Measurements from ENCODE around the gene TUFM.

The TUFM gene

GRCh38 chr16:28876019-28876659 is 30.0 kb upstream of the TUFM start:
- H4K8ac ChIP-seq (ENCODE audit: low read depth, low read length) = no peak overlapping the region
- no peak overlapping the region for H3K18ac ChIP-seq (ENCODE audit: low read length)
- no peak overlapping the region for H2BK12ac ChIP-seq (ENCODE audit: low read length)
- peak overlapping the region; percentile 65 for H3K23ac ChIP-seq (ENCODE audit: low read depth, low read length, poor library complexity)
- H3K27ac ChIP-seq (replicated peaks; ENCODE audit: low read length) = no peak overlapping the region
- H3K79me1 ChIP-seq (ENCODE audit: low read depth, low read length) = peaks cover 10% of the 10 kb centered on the region
- no peak overlapping the region for H3K9ac ChIP-seq (ENCODE audit: low read depth, low read length, poor library complexity)
- H2BK15ac ChIP-seq (ENCODE audit: low read length) = peak overlapping the region; percentile 37
- H2BK120ac ChIP-seq (ENCODE audit: low read depth, low read length) = no peak overlapping the region
- H3K27me3 ChIP-seq (ENCODE audit: control insufficient read depth in 3 of 3, insufficient read depth in 3 of 3, low read depth in 1 of 3, low read length in 3 of 3) = peaks cover 0 to 4% (median 0%) of the 10 kb centered on the region in 3 experiments
- H2AK5ac ChIP-seq (ENCODE audit: low read depth, low read length) = no peak overlapping the region
- H3K9me3 ChIP-seq (replicated peaks in 1 of 2; ENCODE audit: control insufficient read depth in 2 of 2, insufficient read depth in 1 of 2, low read depth in 1 of 2, low read length in 2 of 2) = no peaks in the 10 kb centered on the region
- H3K4me1 ChIP-seq (ENCODE audit: control insufficient read depth in 2 of 2, insufficient read depth in 1 of 2, low read depth in 1 of 2, low read length in 2 of 2) = peaks cover 18 to 42% of the 10 kb centered on the region in 2 donors
- no peak overlapping the region for H2AFZ ChIP-seq (ENCODE audit: low read length)
- no peak overlapping the region for H3K4ac ChIP-seq (ENCODE audit: low read length)
- no peak for DNase-seq (ENCODE audit: low spot score)
- WGBS, 2 donors (ENCODE audit: extremely low coverage in 2 of 2, insufficient read length in 2 of 2, insufficient replicate concordance in 1 of 2) = no CpG with 5 or more reads among the region's 17 CpGs
- no peak overlapping the region for H4K91ac ChIP-seq (ENCODE audit: low read depth, low read length, poor library complexity)
- no peak overlapping the region for H2BK5ac ChIP-seq (ENCODE audit: low read length)
- no peak overlapping the region for H3K4me2 ChIP-seq (ENCODE audit: insufficient read depth, low read length, poor library complexity, severe bottlenecking)
- H3K14ac ChIP-seq (ENCODE audit: low read length) = no peak overlapping the region
- H3K36me3 ChIP-seq (replicated peaks in 1 of 2; ENCODE audit: control insufficient read depth in 2 of 2, insufficient read depth in 2 of 2, low read length in 2 of 2) = peaks cover 26 to 34% of the 10 kb centered on the region in 2 donors
- no peak overlapping the region for H3K4me3 ChIP-seq (ENCODE audit: low read length in 2 of 2)

DNA sequence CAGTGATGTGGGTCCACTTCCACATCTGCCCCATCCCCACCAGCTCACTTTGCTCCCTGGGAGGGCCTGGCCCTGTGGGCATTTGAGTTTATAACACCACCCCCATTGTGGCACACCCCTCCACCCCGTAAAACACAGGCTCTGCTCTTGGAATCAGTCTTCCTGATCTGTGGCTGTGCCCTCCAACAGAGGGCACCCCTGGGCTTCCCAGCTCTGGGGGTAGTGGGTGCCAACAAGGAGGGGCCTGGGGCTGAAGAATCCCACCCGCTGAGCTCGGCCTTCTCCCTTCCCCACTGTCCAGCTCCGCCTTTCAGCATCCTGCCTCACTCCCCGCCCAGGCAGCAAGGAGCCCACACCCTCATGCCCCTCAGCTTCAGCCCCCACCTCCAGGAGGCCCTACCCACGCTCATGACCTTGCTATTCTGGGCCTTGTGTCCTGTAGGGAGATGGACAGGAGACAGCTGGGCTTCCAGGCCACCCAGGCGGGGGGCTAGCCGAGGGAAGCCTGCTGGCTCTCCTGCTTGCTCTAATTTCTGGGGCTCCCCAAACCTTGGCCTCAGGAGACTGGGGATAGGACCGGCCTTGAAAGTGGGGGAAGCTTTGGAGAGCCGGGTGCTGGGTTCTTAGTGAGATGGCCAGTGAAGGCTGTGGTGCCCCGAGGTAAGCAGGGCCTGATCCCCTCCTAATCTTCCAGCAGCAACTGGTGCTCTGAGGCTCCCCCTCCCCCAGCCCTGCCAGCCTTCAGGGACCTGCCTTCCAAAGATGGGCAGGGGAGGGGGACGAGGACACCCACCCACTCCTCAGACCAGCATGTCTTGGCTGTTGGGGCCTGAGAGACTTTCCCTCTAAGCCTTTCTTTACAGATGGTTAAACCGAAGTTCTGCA is 29.2 kb upstream of the TUFM start:
- Histone ChIP-seq H3K23ac (ENCODE audit: low read depth, low read length, poor library complexity) (no peak overlapping the region), H3K9me3 (replicated peaks in 1 of 2; ENCODE audit: control insufficient read depth in 2 of 2, insufficient read depth in 1 of 2, low read depth in 1 of 2, low read length in 2 of 2) (no peaks in the 10 kb centered on the region), H2BK12ac (ENCODE audit: low read length) (no peak overlapping the region), H2BK120ac (ENCODE audit: low read depth, low read length) (peak overlapping the region; percentile 81), H2AK5ac (ENCODE audit: low read depth, low read length) (no peak overlapping the region), H3K79me1 (ENCODE audit: low read depth, low read length) (peaks cover 10% of the 10 kb centered on the region), H3K4ac (ENCODE audit: low read length) (no peak overlapping the region), H4K91ac (ENCODE audit: low read depth, low read length, poor library complexity) (no peak overlapping the region), H3K27me3 (ENCODE audit: control insufficient read depth in 3 of 3, insufficient read depth in 3 of 3, low read depth in 1 of 3, low read length in 3 of 3) (no peaks in the 10 kb centered on the region), H2BK5ac (ENCODE audit: low read length) (no peak overlapping the region), H2BK15ac (ENCODE audit: low read length) (no peak overlapping the region), H2AFZ (ENCODE audit: low read length) (no peak overlapping the region), H3K18ac (ENCODE audit: low read length) (no peak overlapping the region), H3K27ac (replicated peaks; ENCODE audit: low read length) (no peak overlapping the region), H3K4me2 (ENCODE audit: insufficient read depth, low read length, poor library complexity, severe bottlenecking) (no peak overlapping the region), H3K9ac (ENCODE audit: low read depth, low read length, poor library complexity) (peak overlapping the region; percentile 30), H3K4me3 (ENCODE audit: low read length in 2 of 2) (peak overlapping the region in 1 of 2 donors; percentile 16), H4K8ac (ENCODE audit: low read depth, low read length) (no peak overlapping the region), H3K14ac (ENCODE audit: low read length) (no peak overlapping the region), H3K36me3 (replicated peaks in 1 of 2; ENCODE audit: control insufficient read depth in 2 of 2, insufficient read depth in 2 of 2, low read length in 2 of 2) (peaks cover 30 to 42% of the 10 kb centered on the region in 2 donors), H3K4me1 (ENCODE audit: control insufficient read depth in 2 of 2, insufficient read depth in 1 of 2, low read depth in 1 of 2, low read length in 2 of 2) (peaks cover 11 to 38% of the 10 kb centered on the region in 2 donors)
- WGBS, 2 donors (ENCODE audit: extremely low coverage in 2 of 2, insufficient read length in 2 of 2, insufficient replicate concordance in 1 of 2) = no CpG with 5 or more reads among the region's 13 CpGs
- no peak for DNase-seq (ENCODE audit: low spot score)

DNA sequence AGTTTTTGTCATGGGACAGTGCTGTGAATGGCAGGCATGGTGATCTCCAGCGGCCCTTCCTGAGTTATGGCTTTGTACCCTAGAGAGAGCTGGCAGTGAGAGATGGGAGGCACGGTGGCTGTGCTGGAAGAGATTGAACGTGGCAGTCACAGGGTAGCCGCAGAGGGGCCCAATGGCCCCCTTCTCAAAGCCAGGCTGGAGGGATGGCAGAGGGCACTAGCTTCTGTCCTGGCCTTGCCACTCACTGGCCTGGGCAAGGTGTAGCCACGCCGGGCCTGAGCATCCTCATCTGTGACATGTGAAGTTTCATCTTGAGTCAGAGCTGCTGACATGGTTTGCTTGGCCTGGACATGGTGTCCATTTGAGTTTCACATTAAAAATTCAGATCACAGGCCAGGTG is 28.3 kb upstream of the TUFM start:
- no peak overlapping the region for H3K27ac ChIP-seq (replicated peaks; ENCODE audit: low read length)
- H3K36me3 ChIP-seq (replicated peaks in 1 of 2; ENCODE audit: control insufficient read depth in 2 of 2, insufficient read depth in 2 of 2, low read length in 2 of 2) = peaks cover 40 to 51% of the 10 kb centered on the region in 2 donors
- H3K18ac ChIP-seq (ENCODE audit: low read length) = no peak overlapping the region
- no peak overlapping the region for H2BK120ac ChIP-seq (ENCODE audit: low read depth, low read length)
- H3K79me1 ChIP-seq (ENCODE audit: low read depth, low read length) = peaks cover 10% of the 10 kb centered on the region
- H4K8ac ChIP-seq (ENCODE audit: low read depth, low read length) = no peak overlapping the region
- no peak overlapping the region for H3K14ac ChIP-seq (ENCODE audit: low read length)
- no peak for DNase-seq (ENCODE audit: low spot score)
- H3K4me1 ChIP-seq (ENCODE audit: control insufficient read depth in 2 of 2, insufficient read depth in 1 of 2, low read depth in 1 of 2, low read length in 2 of 2) = peaks cover 10 to 34% of the 10 kb centered on the region in 2 donors
- H3K4me3 ChIP-seq (ENCODE audit: low read length in 2 of 2) = no peak overlapping the region
- no peak overlapping the region for H3K9ac ChIP-seq (ENCODE audit: low read depth, low read length, poor library complexity)
- no peak overlapping the region for H3K4me2 ChIP-seq (ENCODE audit: insufficient read depth, low read length, poor library complexity, severe bottlenecking)
- no peak overlapping the region for H2BK5ac ChIP-seq (ENCODE audit: low read length)
- H4K91ac ChIP-seq (ENCODE audit: low read depth, low read length, poor library complexity) = no peak overlapping the region
- no peak overlapping the region for H2BK15ac ChIP-seq (ENCODE audit: low read length)
- H3K27me3 ChIP-seq (ENCODE audit: control insufficient read depth in 3 of 3, insufficient read depth in 3 of 3, low read depth in 1 of 3, low read length in 3 of 3) = no peaks in the 10 kb centered on the region
- H2AK5ac ChIP-seq (ENCODE audit: low read depth, low read length) = no peak overlapping the region
- WGBS, 2 donors (ENCODE audit: extremely low coverage in 2 of 2, insufficient read length in 2 of 2, insufficient replicate concordance in 1 of 2) = no CpG with 5 or more reads among the region's 6 CpGs
- H3K4ac ChIP-seq (ENCODE audit: low read length) = no peak overlapping the region
- no peak overlapping the region for H3K23ac ChIP-seq (ENCODE audit: low read depth, low read length, poor library complexity)
- no peak overlapping the region for H2AFZ ChIP-seq (ENCODE audit: low read length)
- no peak overlapping the region for H2BK12ac ChIP-seq (ENCODE audit: low read length)
- peaks cover 0 to 2% of the 10 kb centered on the region in 2 donors for H3K9me3 ChIP-seq (replicated peaks in 1 of 2; ENCODE audit: control insufficient read depth in 2 of 2, insufficient read depth in 1 of 2, low read depth in 1 of 2, low read length in 2 of 2)

DNA sequence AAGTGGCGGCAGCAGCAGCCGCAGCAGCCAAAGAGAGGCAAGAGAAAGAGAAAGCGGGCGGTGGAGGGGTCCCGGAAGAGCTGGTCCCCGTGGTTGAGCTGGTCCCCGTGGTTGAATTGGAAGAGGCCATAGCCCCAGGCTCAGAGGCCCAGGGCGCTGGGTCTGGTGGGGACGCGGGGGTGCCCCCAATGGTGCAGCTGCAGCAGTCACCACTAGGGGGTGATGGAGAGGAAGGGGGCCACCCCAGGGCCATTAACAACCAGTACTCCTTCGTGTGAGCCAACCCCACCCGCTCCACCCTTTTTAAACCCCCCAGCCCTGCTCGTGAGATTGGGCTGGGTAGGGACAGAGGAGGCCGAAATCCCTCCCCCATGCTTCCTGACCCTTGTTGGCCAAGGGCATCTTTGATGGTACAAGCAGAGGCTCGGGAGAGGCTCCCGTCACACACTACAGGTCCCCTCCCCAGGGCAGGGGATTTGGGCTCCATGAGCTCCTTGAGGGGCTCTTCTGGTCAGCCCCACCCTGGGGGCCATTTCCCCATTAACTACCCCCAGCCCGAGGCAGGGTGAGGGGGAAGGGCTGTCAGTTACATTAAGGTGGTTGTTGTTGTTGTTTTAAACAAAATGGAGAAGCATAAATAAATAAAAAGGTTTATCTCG is 27.5 kb upstream of the TUFM start:
- Histone ChIP-seq H3K27ac (replicated peaks; ENCODE audit: low read length) (no peak overlapping the region), H3K27me3 (ENCODE audit: control insufficient read depth in 3 of 3, insufficient read depth in 3 of 3, low read depth in 1 of 3, low read length in 3 of 3) (no peaks in the 10 kb centered on the region), H2BK5ac (ENCODE audit: low read length) (no peak overlapping the region), H2BK15ac (ENCODE audit: low read length) (no peak overlapping the region), H3K9ac (ENCODE audit: low read depth, low read length, poor library complexity) (no peak overlapping the region), H3K36me3 (replicated peaks in 1 of 2; ENCODE audit: control insufficient read depth in 2 of 2, insufficient read depth in 2 of 2, low read length in 2 of 2) (peaks cover 47 to 59% of the 10 kb centered on the region in 2 donors), H3K23ac (ENCODE audit: low read depth, low read length, poor library complexity) (peak overlapping the region; percentile 1), H3K79me1 (ENCODE audit: low read depth, low read length) (peaks cover 10% of the 10 kb centered on the region), H3K4me3 (ENCODE audit: low read length in 2 of 2) (no peak overlapping the region), H3K4me1 (ENCODE audit: control insufficient read depth in 2 of 2, insufficient read depth in 1 of 2, low read depth in 1 of 2, low read length in 2 of 2) (peaks cover 8 to 32% of the 10 kb centered on the region in 2 donors), H3K4ac (ENCODE audit: low read length) (no peak overlapping the region), H3K14ac (ENCODE audit: low read length) (no peak overlapping the region), H4K8ac (ENCODE audit: low read depth, low read length) (no peak overlapping the region), H2AK5ac (ENCODE audit: low read depth, low read length) (no peak overlapping the region), H3K9me3 (replicated peaks in 1 of 2; ENCODE audit: control insufficient read depth in 2 of 2, insufficient read depth in 1 of 2, low read depth in 1 of 2, low read length in 2 of 2) (peaks cover 0 to 2% of the 10 kb centered on the region in 2 donors), H4K91ac (ENCODE audit: low read depth, low read length, poor library complexity) (no peak overlapping the region), H3K18ac (ENCODE audit: low read length) (no peak overlapping the region), H2BK120ac (ENCODE audit: low read depth, low read length) (no peak overlapping the region), H2AFZ (ENCODE audit: low read length) (no peak overlapping the region), H2BK12ac (ENCODE audit: low read length) (no peak overlapping the region), H3K4me2 (ENCODE audit: insufficient read depth, low read length, poor library complexity, severe bottlenecking) (no peak overlapping the region)
- DNase-seq (ENCODE audit: low spot score) = no peak
- WGBS, 2 donors (ENCODE audit: extremely low coverage in 2 of 2, insufficient read length in 2 of 2, insufficient replicate concordance in 1 of 2) = no CpG with 5 or more reads among the region's 18 CpGs
